GM18858 (cell line): ENCODE data around the gene CCNK.

Experiments used
- ATAC-seq: cut with Tn5 transposase; IDR thresholded peaks from one replicate; pipeline ENCODE4 v1.9.1; 2021; ENCODE audit not compliant: unreplicated experiment

CCNK gene

GRCh38 chr14:99549684-99550083, 68.5 kb downstream of the CCNK start:
- ATAC-seq, result no peak

- no peak for ATAC-seq
These were observed 69.3 kb downstream of the CCNK start for GRCh38 chr14:99550387-99550992.

GRCh38 chr14:99551034-99551922, 70.1 kb downstream of the CCNK start:
- ATAC-seq, result no peak

DNA sequence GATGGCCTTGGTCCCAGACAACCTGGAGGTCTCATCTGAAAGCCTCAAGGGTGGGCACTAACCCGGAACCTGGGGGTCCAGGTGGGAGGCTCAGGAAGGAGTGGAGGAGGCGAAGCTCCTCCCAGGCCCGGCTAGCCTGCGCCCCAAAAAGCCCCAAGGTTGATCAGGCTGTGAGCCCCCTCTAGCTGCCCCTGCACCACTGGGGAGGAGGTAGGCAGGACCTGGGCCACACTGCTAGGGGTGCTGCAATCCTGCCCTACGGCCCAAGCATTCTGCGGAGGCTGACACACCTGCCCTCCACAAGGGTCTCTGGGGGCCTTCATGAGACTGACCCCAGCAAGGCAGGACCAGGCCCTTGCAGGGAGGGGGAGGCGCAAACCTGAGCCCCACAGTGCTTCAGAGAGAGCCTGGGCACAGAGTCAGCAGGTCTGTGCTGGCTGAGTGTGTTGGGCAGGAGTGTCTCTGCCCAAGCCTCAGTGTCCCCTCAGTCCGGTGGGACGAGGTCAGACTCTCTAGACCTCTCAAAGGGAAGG, 70.9 kb downstream of the CCNK start:
- no peak for ATAC-seq

GRCh38 chr14:99552572-99553216, 71.5 kb downstream of the CCNK start:
- no peak for ATAC-seq

DNA sequence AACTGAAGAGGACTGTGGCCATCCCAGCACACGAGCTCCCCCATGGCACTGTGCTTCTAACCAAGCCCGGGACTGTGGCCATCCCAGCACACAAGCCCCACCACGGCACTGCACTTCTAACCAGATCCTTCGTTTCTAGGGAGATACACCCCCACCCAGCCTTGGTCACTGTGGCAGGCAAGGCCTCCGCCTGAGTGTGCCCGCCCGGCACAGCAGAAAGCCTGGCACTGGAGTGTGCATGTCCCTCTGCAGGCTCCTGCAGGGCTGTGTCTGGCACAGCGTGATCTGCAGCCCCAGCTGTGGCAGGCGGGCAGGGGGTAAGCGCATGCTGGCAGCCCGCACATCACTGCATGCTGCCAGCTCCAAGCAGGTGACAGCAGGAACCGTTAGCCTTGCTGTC, 73.0 kb downstream of the CCNK start:
- ATAC-seq, result no peak

- ATAC-seq, result no peak
These were observed 73.7 kb downstream of the CCNK start for GRCh38 chr14:99554757-99555531.

DNA sequence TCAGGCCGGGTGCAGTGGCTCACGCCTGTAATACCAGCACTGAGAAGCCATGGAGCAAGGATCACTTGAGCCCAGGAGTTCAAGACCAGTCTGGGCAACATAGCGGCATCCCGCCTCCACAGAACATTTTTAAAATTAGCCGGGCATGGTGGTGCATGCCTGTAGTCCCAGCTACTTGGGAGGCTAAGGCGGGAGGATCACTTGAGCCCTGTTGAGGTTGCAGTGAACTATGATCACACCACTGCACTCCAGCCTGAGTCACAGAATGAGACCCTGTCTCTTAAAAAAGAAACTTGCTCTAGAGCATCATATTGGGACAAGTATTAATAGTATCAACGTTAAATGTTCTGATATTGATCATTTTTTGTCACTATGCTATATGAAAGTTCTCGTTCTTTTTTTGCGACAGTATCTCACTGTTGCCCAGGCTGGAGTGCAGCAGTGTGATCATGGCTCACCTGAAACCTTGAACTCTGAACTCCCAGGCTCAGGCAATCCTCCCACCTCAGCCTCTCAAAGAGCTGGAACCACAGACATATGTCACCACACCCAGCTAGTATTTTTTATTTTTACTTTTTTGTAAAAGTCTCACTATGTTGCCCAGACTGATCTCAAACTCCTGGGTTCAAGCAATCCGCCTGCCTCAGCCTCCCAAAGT, 75.1 kb downstream of the CCNK start:
- no peak for ATAC-seq

- ATAC-seq, result no peak
These were observed 78.2 kb downstream of the CCNK start for GRCh38 chr14:99559286-99559990.

GRCh38 chr14:99560403-99560802, 79.2 kb downstream of the CCNK start:
- no peak for ATAC-seq

DNA sequence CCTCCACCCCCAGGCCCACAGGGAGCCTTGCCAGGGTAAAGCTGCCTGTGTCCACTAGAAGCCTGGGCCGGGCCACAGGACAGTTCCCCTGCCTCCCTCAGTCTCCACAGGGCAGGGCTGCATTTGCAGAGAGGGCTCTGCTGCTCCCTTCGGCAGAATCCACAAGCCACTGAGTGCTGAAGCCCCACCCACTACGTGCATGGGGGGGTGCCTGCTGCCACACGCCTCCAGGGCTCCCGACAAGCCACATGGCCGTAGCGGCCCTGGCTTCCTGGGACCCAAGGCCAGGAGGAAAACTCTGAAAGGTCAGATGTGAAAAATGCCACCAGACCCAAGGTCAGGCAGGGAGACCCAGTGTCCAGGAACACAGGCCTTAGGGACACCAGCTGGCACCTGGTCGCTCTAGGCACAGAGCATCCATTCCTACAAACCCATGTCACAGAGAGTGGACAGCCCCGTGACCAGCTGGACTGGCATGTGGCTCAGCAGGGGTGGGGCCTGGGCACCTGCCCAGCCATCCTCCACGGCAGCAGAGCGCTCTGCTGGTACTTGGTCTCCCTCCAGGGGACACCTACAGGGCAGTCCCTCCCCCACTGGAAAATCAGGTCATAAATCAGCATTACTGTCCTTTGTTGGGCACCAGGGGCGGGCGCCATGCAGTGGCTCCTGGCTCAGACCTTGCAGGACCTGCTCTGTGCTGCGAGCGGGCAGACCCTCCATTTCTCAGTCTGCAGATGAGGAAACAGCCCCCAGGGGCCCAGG, 79.9 kb downstream of the CCNK start:
- ATAC-seq, result no peak

- ATAC-seq, result no peak
These were observed 80.7 kb downstream of the CCNK start for GRCh38 chr14:99561864-99562263.
